B cell (primary cell): ENCODE results near the gene C6orf15. TPM values are rescaled to one million over a fixed set of nuclear protein-coding genes. Genes with fewer than 3 reads are reported as not detected.

Experiments used
- ATAC-seq: fragments of 200-7000 bp; cut with Tn5 transposase; one replicate; pipeline ENCODE4 v1.10.0; 2021; ENCODE audit warnings: low read depth, mild to moderate bottlenecking, moderate number of reproducible peaks, moderate library complexity
- CTCF ChIA-PET: fragments of 350-600 bp; sonication (Branson Sonifier 250); formaldehyde crosslinking; loops from one replicate; lab custom pipeline; 2021; ENCODE audit warnings: antibody characterized with exemption, inconsistent platforms; lab: Charles Lee
- POLR2A ChIA-PET: fragments of 350-600 bp; sonication (Branson Sonifier 250); formaldehyde crosslinking; loops from one replicate; lab custom pipeline; 2021; ENCODE audit warnings: antibody characterized with exemption; lab: Charles Lee
- DNase-seq: peaks from one replicate; pipeline ENCODE4 v3.0.0; 2013
- H2AFZ ChIP-seq: 2 replicates; pipeline ENCODE4 v1.6.1; 2012; ENCODE audit warnings: mild to moderate bottlenecking, low read depth, low read length; ENCODE audit not compliant: insufficient read depth, poor library complexity, severe bottlenecking
- H3K27ac ChIP-seq, 2 donors: 1 replicate in 1 of 2; 2 replicates in 1 of 2; pipeline ENCODE4 v1.5.1; 2012 to 2013; ENCODE audit warnings: low read length in 2 of 2, mild to moderate bottlenecking in 2 of 2, moderate library complexity in 1 of 2
- H3K27me3 ChIP-seq, 4 experiments: fragments of 200-600 bp in 1 of 4; sonication (generic) in 1 of 4; replicated peaks in 1 of 4; 1 replicate in 2 of 4; 2 replicates in 2 of 4; pipeline versions ENCODE4 v1.6.1 to v1.7.0; 2013 to 2016; ENCODE audit warnings: low read length in 3 of 4, mild to moderate bottlenecking in 2 of 4, mixed read lengths in 1 of 4, moderate library complexity in 1 of 4; ENCODE audit not compliant: insufficient read depth in 4 of 4, control insufficient read depth in 3 of 4; ENCODE audit errors: control extremely low read depth in 1 of 4
- H3K36me3 ChIP-seq, 2 experiments: replicated peaks in 1 of 2; 1 replicate in 1 of 2; 2 replicates in 1 of 2; pipeline versions ENCODE4 v1.6.1 to v1.7.1; 2013; ENCODE audit warnings: low read length in 1 of 2; ENCODE audit not compliant: insufficient read depth in 2 of 2, control insufficient read depth in 1 of 2; ENCODE audit errors: control extremely low read depth in 1 of 2, extremely low read depth in 1 of 2
- H3K4me1 ChIP-seq, 2 donors: fragments of 200-600 bp in 1 of 2; sonication (generic) in 1 of 2; 1 replicate in 1 of 2; 2 replicates in 1 of 2; pipeline versions ENCODE4 v1.5.1 to v1.6.1; 2013 to 2017; ENCODE audit warnings: low read length in 2 of 2; ENCODE audit not compliant: control insufficient read depth in 2 of 2, insufficient read depth in 2 of 2
- H3K4me2 ChIP-seq: replicated peaks from 2 replicates; pipeline ENCODE3; 2012; ENCODE audit warnings: mild to moderate bottlenecking, low read depth, low read length; ENCODE audit not compliant: poor library complexity, severe bottlenecking
- H3K4me3 ChIP-seq, 5 experiments: fragments of 200-600 bp in 1 of 5; sonication (generic) in 1 of 5; 1 replicate in 3 of 5; 2 replicates in 2 of 5; pipeline versions ENCODE4 v1.5.1 to v1.7.0; 2011 to 2016; ENCODE audit warnings: low read length in 4 of 5, mild to moderate bottlenecking in 4 of 5, low read depth in 2 of 5, control low read depth in 1 of 5, moderate library complexity in 1 of 5; ENCODE audit not compliant: insufficient read depth in 1 of 5; ENCODE audit errors: control extremely low read depth in 1 of 5, extremely low read depth in 1 of 5
- H3K79me2 ChIP-seq: fragments of 200-600 bp; sonication (generic); one replicate; pipeline ENCODE4 v1.6.0; 2016; ENCODE audit warnings: low read length; ENCODE audit not compliant: control insufficient read depth, insufficient read depth
- H3K9ac ChIP-seq: fragments of 200-600 bp; sonication (generic); 2 replicates; pipeline ENCODE4 v1.6.1; 2017; ENCODE audit warnings: mild to moderate bottlenecking, low read length, moderate library complexity
- H3K9me3 ChIP-seq, 3 donors: one replicate each; pipeline versions ENCODE4 v1.6.1 to v1.7.1; 2013; ENCODE audit warnings: low read length in 2 of 3; ENCODE audit not compliant: control insufficient read depth in 2 of 3, insufficient read depth in 1 of 3; ENCODE audit errors: control extremely low read depth in 1 of 3
- H4K20me1 ChIP-seq: 2 replicates; pipeline ENCODE4 v1.6.0; 2012; ENCODE audit warnings: mild to moderate bottlenecking, low read length; ENCODE audit not compliant: insufficient read depth, control insufficient read depth, poor library complexity, severe bottlenecking
- H3K27ac Mint-ChIP-seq: one replicate; pipeline ENCODE4 v1.8.0; 2021; ENCODE audit warnings: mixed read lengths
- H3K27me3 Mint-ChIP-seq: one replicate; pipeline ENCODE4 v1.8.0; 2021; ENCODE audit warnings: mixed read lengths
- H3K4me1 Mint-ChIP-seq: one replicate; pipeline ENCODE4 v1.8.0; 2021; ENCODE audit warnings: mixed read lengths
- H3K4me3 Mint-ChIP-seq: one replicate; pipeline ENCODE4 v1.8.0; 2021; ENCODE audit warnings: mixed read lengths
- H3K9me3 Mint-ChIP-seq: one replicate; pipeline ENCODE4 v1.8.0; 2022; ENCODE audit warnings: mixed read lengths; ENCODE audit not compliant: insufficient read depth
- CTCF ChIP-seq: fragments of 200-600 bp; IDR thresholded peaks from one replicate; pipeline ENCODE4 v1.8.0; 2022; ENCODE audit warnings: antibody characterized with exemption, mild to moderate bottlenecking
- EZH2 ChIP-seq: IDR thresholded peaks from 2 replicates; pipeline ENCODE4 v1.6.1; 2012; ENCODE audit warnings: borderline replicate concordance, low read depth, mild to moderate bottlenecking, moderate library complexity, low read length; ENCODE audit not compliant: insufficient read depth, poor library complexity, severe bottlenecking
- WGBS: methylation state at CpG from one replicate; pipeline ENCODE4 v1.1.5; 2013; ENCODE audit warnings: missing lambda C conversion rate; ENCODE audit not compliant: insufficient coverage; 5-methylcytosine and 5-hydroxymethylcytosine counted together
- intact Hi-C: fragments of 100-400 bp; cut with micrococcal nuclease; formaldehyde crosslinking; loops from one replicate; pipeline ENCODE4 v1.10.0; 2022
- polyA plus RNA-seq: library from polyadenylated mRNA; depleted of rRNA; stranded (reverse); fragments of >200 nt; gene quantifications from 2 replicates; pipeline ENCODE4 v1.2.3, GENCODE V29; 2012
- total RNA-seq, 2 donors: library from RNA; stranded (reverse); fragments of 120-200 nt in 1 of 2; gene quantifications; 1 replicate in 1 of 2; 2 replicates in 1 of 2; pipeline versions ENCODE4 v1.2.3 to v1.2.4, GENCODE V29; 2013 to 2022

C6orf15 gene
- total and polyA plus RNA-seq, 2 donors (not counting 1 experiment from before 2014, with no cell fraction given), result not detected

GRCh38 chr6:31074401-31074800, 38.0 kb downstream of the C6orf15 start:
- ATAC-seq (no peak), DNase-seq (no peak)
- WGBS, result 97% methylated on average over 3 of the region's 4 CpGs
- H3K36me3 ChIP-seq, result no peaks in the 10 kb centered on the region
- no peak overlapping the region for H3K27ac ChIP-seq
- H3K4me3 ChIP-seq, result no peak overlapping the region
- H3K27ac Mint-ChIP-seq, result no peak overlapping the region
- H3K4me1 ChIP-seq, result peaks cover 1% of the 10 kb centered on the region in 2 donors
- H3K9me3 ChIP-seq, result no peaks in the 10 kb centered on the region
- no peak for TF ChIP-seq EZH2
- no peak for TF ChIP-seq CTCF
- H3K27me3 Mint-ChIP-seq, result peaks cover 3% of the 10 kb centered on the region
- no peaks in the 10 kb centered on the region for H4K20me1 ChIP-seq
- H3K9me3 Mint-ChIP-seq, result no peaks in the 10 kb centered on the region
- no peaks in the 10 kb centered on the region for H3K79me2 ChIP-seq
- H3K4me3 Mint-ChIP-seq, result no peak overlapping the region
- no peak overlapping the region for H2AFZ ChIP-seq
- no peak overlapping the region for H3K9ac ChIP-seq
- no peaks in the 10 kb centered on the region for H3K4me1 Mint-ChIP-seq
- H3K4me2 ChIP-seq, result no peak overlapping the region
- intact Hi-C loops, result no loop called here
- ChIA-PET CTCF (interaction anchor here (1.1 to 5.3 kb wide), 2 partner anchors 246 to 254 kb away, joined by 3 to 28 read pairs; no protein-coding TSS in a partner anchor), POLR2A (no interaction called here)
- no peaks in the 10 kb centered on the region for H3K27me3 ChIP-seq

GRCh38 chr6:31070711-31071197, 41.6 kb downstream of the C6orf15 start:
- no peak overlapping the region for H3K27ac ChIP-seq
- H3K27me3 ChIP-seq, result no peaks in the 10 kb centered on the region
- H3K9me3 Mint-ChIP-seq, result no peaks in the 10 kb centered on the region
- CTCF ChIA-PET, result interaction anchor here (0.9 to 3.7 kb wide), 9 partner anchors 9 to 249 kb away, joined by 3 to 45 read pairs (median 12); partner anchors contain the start of gene VARS2
- no peak overlapping the region for H3K9ac ChIP-seq
- H3K9me3 ChIP-seq, result no peaks in the 10 kb centered on the region
- ATAC-seq (no peak), DNase-seq (no peak)
- H3K27ac Mint-ChIP-seq, result no peak overlapping the region
- no peaks in the 10 kb centered on the region for H3K36me3 ChIP-seq
- no peaks in the 10 kb centered on the region for H4K20me1 ChIP-seq
- no peak overlapping the region for H3K4me2 ChIP-seq
- H3K27me3 Mint-ChIP-seq, result no peaks in the 10 kb centered on the region
- intact Hi-C loops, result no loop called here
- peaks cover 2% of the 10 kb centered on the region for H3K4me1 Mint-ChIP-seq
- POLR2A ChIA-PET, result interaction anchor here (0.5 kb wide), 1 partner anchor 243 kb away, joined by 11 read pairs; no protein-coding TSS in a partner anchor
- no peaks in the 10 kb centered on the region for H3K79me2 ChIP-seq
- WGBS, result 63% methylated on average over 3 of the region's 6 CpGs
- H3K4me3 Mint-ChIP-seq, result no peak overlapping the region
- no peak overlapping the region for H3K4me3 ChIP-seq
- no peaks in the 10 kb centered on the region for H3K4me1 ChIP-seq
- H2AFZ ChIP-seq, result no peak overlapping the region
- no peak for TF ChIP-seq EZH2
- TF ChIP-seq CTCF, result no peak
